HG03159 (cell line): Measurements from ENCODE around the gene ACTG2.
"Not testable (repeated sequence)": the region's sequence is repeated elsewhere in the genome, so short reads cannot be mapped to it uniquely, and the experiment has no call there.

Experiments used
- ATAC-seq: cut with Tn5 transposase; IDR thresholded peaks from one replicate; pipeline ENCODE4 v1.9.1; 2021; ENCODE audit warnings: mild to moderate bottlenecking, moderate library complexity; ENCODE audit not compliant: unreplicated experiment

The ACTG2 gene

GRCh38 chr2:73931531-73932500 lies 39.0 kb downstream of the ACTG2 start:
- no peak for ATAC-seq

- no peak for ATAC-seq
Measured at GRCh38 chr2:73933194-73933593, 40.4 kb downstream of the ACTG2 start.

- ATAC-seq, result no peak
Measured at GRCh38 chr2:73935641-73936040, 42.8 kb downstream of the ACTG2 start.

- ATAC-seq, result no peak
Measured at GRCh38 chr2:73937103-73937885, 44.5 kb downstream of the ACTG2 start.

- ATAC-seq, result no peak
Measured at GRCh38 chr2:73937899-73938298, 45.1 kb downstream of the ACTG2 start.

- ATAC-seq, result no peak
Measured at GRCh38 chr2:73938718-73939352, 46.0 kb downstream of the ACTG2 start.

GRCh38 chr2:73939419-73939818 lies 46.6 kb downstream of the ACTG2 start:
- ATAC-seq, result no peak

GRCh38 chr2:73940066-73940465 lies 47.3 kb downstream of the ACTG2 start:
- ATAC-seq, result not testable (repeated sequence)

GRCh38 chr2:73942664-73943063 lies 49.9 kb downstream of the ACTG2 start:
- no peak for ATAC-seq

- ATAC-seq, result no peak
Measured at GRCh38 chr2:73944714-73945113, 51.9 kb downstream of the ACTG2 start.

- no peak for ATAC-seq
Measured at GRCh38 chr2:73946215-73946614, 53.4 kb downstream of the ACTG2 start.

GRCh38 chr2:73946666-73947065 lies 53.9 kb downstream of the ACTG2 start:
- no peak for ATAC-seq

- ATAC-seq, result no peak
Measured at GRCh38 chr2:73947412-73948018, 54.7 kb downstream of the ACTG2 start.

GRCh38 chr2:73949802-73950201 lies 57.0 kb downstream of the ACTG2 start:
- ATAC-seq, result no peak

- ATAC-seq, result no peak
Measured at GRCh38 chr2:73952499-73953446, 60.0 kb downstream of the ACTG2 start.

- no peak for ATAC-seq
Measured at GRCh38 chr2:73956218-73956865, 63.5 kb downstream of the ACTG2 start.

- ATAC-seq, result no peak
Measured at GRCh38 chr2:73961274-73961673, 68.5 kb downstream of the ACTG2 start.

- ATAC-seq, result no peak
Measured at GRCh38 chr2:73961823-73962615, 69.2 kb downstream of the ACTG2 start.

GRCh38 chr2:73962798-73963197 lies 70.0 kb downstream of the ACTG2 start:
- no peak for ATAC-seq
